B cell (primary cell): ENCODE data around the gene ANK3. TPM values are rescaled to one million over a fixed set of nuclear protein-coding genes. Genes with fewer than 3 reads are reported as not detected.

Experiments used
- ATAC-seq: fragments of 200-7000 bp; cut with Tn5 transposase; one replicate; pipeline ENCODE4 v1.10.0; 2021; ENCODE audit warnings: low read depth, mild to moderate bottlenecking, moderate number of reproducible peaks, moderate library complexity
- CTCF ChIA-PET: fragments of 350-600 bp; sonication (Branson Sonifier 250); formaldehyde crosslinking; loops from one replicate; lab custom pipeline; 2021; ENCODE audit warnings: antibody characterized with exemption, inconsistent platforms; lab: Charles Lee
- POLR2A ChIA-PET: fragments of 350-600 bp; sonication (Branson Sonifier 250); formaldehyde crosslinking; loops from one replicate; lab custom pipeline; 2021; ENCODE audit warnings: antibody characterized with exemption; lab: Charles Lee
- DNase-seq: peaks from one replicate; pipeline ENCODE4 v3.0.0; 2013
- H2AFZ ChIP-seq: 2 replicates; pipeline ENCODE4 v1.6.1; 2012; ENCODE audit warnings: mild to moderate bottlenecking, low read depth, low read length; ENCODE audit not compliant: insufficient read depth, poor library complexity, severe bottlenecking
- H3K27ac ChIP-seq, 2 donors: 1 replicate in 1 of 2; 2 replicates in 1 of 2; pipeline ENCODE4 v1.5.1; 2012 to 2013; ENCODE audit warnings: low read length in 2 of 2, mild to moderate bottlenecking in 2 of 2, moderate library complexity in 1 of 2
- H3K27me3 ChIP-seq, 4 experiments: fragments of 200-600 bp in 1 of 4; sonication (generic) in 1 of 4; replicated peaks in 1 of 4; 1 replicate in 2 of 4; 2 replicates in 2 of 4; pipeline versions ENCODE4 v1.6.1 to v1.7.0; 2013 to 2016; ENCODE audit warnings: low read length in 3 of 4, mild to moderate bottlenecking in 2 of 4, mixed read lengths in 1 of 4, moderate library complexity in 1 of 4; ENCODE audit not compliant: insufficient read depth in 4 of 4, control insufficient read depth in 3 of 4; ENCODE audit errors: control extremely low read depth in 1 of 4
- H3K36me3 ChIP-seq, 2 experiments: replicated peaks in 1 of 2; 1 replicate in 1 of 2; 2 replicates in 1 of 2; pipeline versions ENCODE4 v1.6.1 to v1.7.1; 2013; ENCODE audit warnings: low read length in 1 of 2; ENCODE audit not compliant: insufficient read depth in 2 of 2, control insufficient read depth in 1 of 2; ENCODE audit errors: control extremely low read depth in 1 of 2, extremely low read depth in 1 of 2
- H3K4me1 ChIP-seq, 2 donors: fragments of 200-600 bp in 1 of 2; sonication (generic) in 1 of 2; 1 replicate in 1 of 2; 2 replicates in 1 of 2; pipeline versions ENCODE4 v1.5.1 to v1.6.1; 2013 to 2017; ENCODE audit warnings: low read length in 2 of 2; ENCODE audit not compliant: control insufficient read depth in 2 of 2, insufficient read depth in 2 of 2
- H3K4me2 ChIP-seq: replicated peaks from 2 replicates; pipeline ENCODE3; 2012; ENCODE audit warnings: mild to moderate bottlenecking, low read depth, low read length; ENCODE audit not compliant: poor library complexity, severe bottlenecking
- H3K4me3 ChIP-seq, 5 experiments: fragments of 200-600 bp in 1 of 5; sonication (generic) in 1 of 5; 1 replicate in 3 of 5; 2 replicates in 2 of 5; pipeline versions ENCODE4 v1.5.1 to v1.7.0; 2011 to 2016; ENCODE audit warnings: low read length in 4 of 5, mild to moderate bottlenecking in 4 of 5, low read depth in 2 of 5, control low read depth in 1 of 5, moderate library complexity in 1 of 5; ENCODE audit not compliant: insufficient read depth in 1 of 5; ENCODE audit errors: control extremely low read depth in 1 of 5, extremely low read depth in 1 of 5
- H3K79me2 ChIP-seq: fragments of 200-600 bp; sonication (generic); one replicate; pipeline ENCODE4 v1.6.0; 2016; ENCODE audit warnings: low read length; ENCODE audit not compliant: control insufficient read depth, insufficient read depth
- H3K9ac ChIP-seq: fragments of 200-600 bp; sonication (generic); 2 replicates; pipeline ENCODE4 v1.6.1; 2017; ENCODE audit warnings: mild to moderate bottlenecking, low read length, moderate library complexity
- H3K9me3 ChIP-seq, 3 donors: one replicate each; pipeline versions ENCODE4 v1.6.1 to v1.7.1; 2013; ENCODE audit warnings: low read length in 2 of 3; ENCODE audit not compliant: control insufficient read depth in 2 of 3, insufficient read depth in 1 of 3; ENCODE audit errors: control extremely low read depth in 1 of 3
- H4K20me1 ChIP-seq: 2 replicates; pipeline ENCODE4 v1.6.0; 2012; ENCODE audit warnings: mild to moderate bottlenecking, low read length; ENCODE audit not compliant: insufficient read depth, control insufficient read depth, poor library complexity, severe bottlenecking
- H3K27ac Mint-ChIP-seq: one replicate; pipeline ENCODE4 v1.8.0; 2021; ENCODE audit warnings: mixed read lengths
- H3K27me3 Mint-ChIP-seq: one replicate; pipeline ENCODE4 v1.8.0; 2021; ENCODE audit warnings: mixed read lengths
- H3K4me1 Mint-ChIP-seq: one replicate; pipeline ENCODE4 v1.8.0; 2021; ENCODE audit warnings: mixed read lengths
- H3K4me3 Mint-ChIP-seq: one replicate; pipeline ENCODE4 v1.8.0; 2021; ENCODE audit warnings: mixed read lengths
- H3K9me3 Mint-ChIP-seq: one replicate; pipeline ENCODE4 v1.8.0; 2022; ENCODE audit warnings: mixed read lengths; ENCODE audit not compliant: insufficient read depth
- CTCF ChIP-seq: fragments of 200-600 bp; IDR thresholded peaks from one replicate; pipeline ENCODE4 v1.8.0; 2022; ENCODE audit warnings: antibody characterized with exemption, mild to moderate bottlenecking
- EZH2 ChIP-seq: IDR thresholded peaks from 2 replicates; pipeline ENCODE4 v1.6.1; 2012; ENCODE audit warnings: borderline replicate concordance, low read depth, mild to moderate bottlenecking, moderate library complexity, low read length; ENCODE audit not compliant: insufficient read depth, poor library complexity, severe bottlenecking
- WGBS: methylation state at CpG from one replicate; pipeline ENCODE4 v1.1.5; 2013; ENCODE audit warnings: missing lambda C conversion rate; ENCODE audit not compliant: insufficient coverage; 5-methylcytosine and 5-hydroxymethylcytosine counted together
- intact Hi-C: fragments of 100-400 bp; cut with micrococcal nuclease; formaldehyde crosslinking; loops from one replicate; pipeline ENCODE4 v1.10.0; 2022
- polyA plus RNA-seq: library from polyadenylated mRNA; depleted of rRNA; stranded (reverse); fragments of >200 nt; gene quantifications from 2 replicates; pipeline ENCODE4 v1.2.3, GENCODE V29; 2012
- total RNA-seq, 2 donors: library from RNA; stranded (reverse); fragments of 120-200 nt in 1 of 2; gene quantifications; 1 replicate in 1 of 2; 2 replicates in 1 of 2; pipeline versions ENCODE4 v1.2.3 to v1.2.4, GENCODE V29; 2013 to 2022

Gene ANK3
- total and polyA plus RNA-seq, 2 donors (not counting 1 experiment from before 2014, with no cell fraction given), result 4.9 to 21.6 TPM

- CTCF ChIA-PET, result interaction anchor here (0.8 to 7.1 kb wide), 8 partner anchors 8 to 325 kb away, joined by 3 to 48 read pairs (median 4); no protein-coding TSS in a partner anchor
- H3K27ac Mint-ChIP-seq, result no peak overlapping the region
- H3K27ac ChIP-seq, result no peak overlapping the region
- POLR2A ChIA-PET, result no interaction called here
- intact Hi-C loops, result loop anchor here (1.0 to 5.0 kb wide), 2 partner anchors 273 to 798 kb away; no protein-coding TSS in a partner anchor
- WGBS, result 38% methylated on average over 1 of the region's 3 CpGs
- no peaks in the 10 kb centered on the region for H3K9me3 ChIP-seq
- H3K79me2 ChIP-seq, result no peaks in the 10 kb centered on the region
- ATAC-seq (no peak), DNase-seq (no peak)
- no peak overlapping the region for H2AFZ ChIP-seq
- no peaks in the 10 kb centered on the region for H3K27me3 ChIP-seq
- H3K36me3 ChIP-seq, result no peaks in the 10 kb centered on the region
- no peak overlapping the region for H3K4me3 Mint-ChIP-seq
- no peak overlapping the region for H3K9ac ChIP-seq
- H3K27me3 Mint-ChIP-seq, result no peaks in the 10 kb centered on the region
- TF ChIP-seq EZH2 (no peak), CTCF (no peak)
- no peaks in the 10 kb centered on the region for H3K9me3 Mint-ChIP-seq
- peaks cover 6% of the 10 kb centered on the region for H3K4me1 Mint-ChIP-seq
- H3K4me1 ChIP-seq, result peaks cover 0 to 9% of the 10 kb centered on the region in 2 donors
- H3K4me2 ChIP-seq, result no peak overlapping the region
- H4K20me1 ChIP-seq, result no peaks in the 10 kb centered on the region
- H3K4me3 ChIP-seq, result no peak overlapping the region
Measured at GRCh38 chr10:60425392-60426110, 35.9 kb upstream of the ANK3 start.

GRCh38 chr10:60424971-60425370 lies 35.3 kb upstream of the ANK3 start:
- H3K27me3 ChIP-seq, result no peaks in the 10 kb centered on the region
- H3K79me2 ChIP-seq, result no peaks in the 10 kb centered on the region
- no peak overlapping the region for H3K27ac ChIP-seq
- peaks cover 0 to 9% of the 10 kb centered on the region in 2 donors for H3K4me1 ChIP-seq
- Mint-ChIP-seq H3K27ac (no peak overlapping the region), H3K9me3 (no peaks in the 10 kb centered on the region), H3K4me3 (no peak overlapping the region), H3K4me1 (peaks cover 6% of the 10 kb centered on the region), H3K27me3 (no peaks in the 10 kb centered on the region)
- TF ChIP-seq CTCF (no peak), EZH2 (no peak)
- ChIA-PET POLR2A (no interaction called here), CTCF (interaction anchor here (0.9 to 7.1 kb wide), 6 partner anchors 9 to 325 kb away, joined by 3 to 48 read pairs (median 8); no protein-coding TSS in a partner anchor)
- no peak overlapping the region for H3K9ac ChIP-seq
- intact Hi-C loops, result loop anchor here (1.0 to 5.0 kb wide), 2 partner anchors 273 to 798 kb away; no protein-coding TSS in a partner anchor
- 73% methylated on average over 4 of the region's 4 CpGs for WGBS
- DNase-seq, result no peak
- H2AFZ ChIP-seq, result no peak overlapping the region
- no peaks in the 10 kb centered on the region for H3K36me3 ChIP-seq
- no peak overlapping the region for H3K4me3 ChIP-seq
- H3K9me3 ChIP-seq, result no peaks in the 10 kb centered on the region
- ATAC-seq, result no peak
- H4K20me1 ChIP-seq, result no peaks in the 10 kb centered on the region
- H3K4me2 ChIP-seq, result no peak overlapping the region
